ENCODE measurements around the gene GTF2H3. TPM values are rescaled to one million over a fixed set of nuclear protein-coding genes. Genes with fewer than 3 reads are reported as not detected.

The GTF2H3 gene
- total RNA-seq, 2 experiments from 2014 or later: 35.8 to 36.7 TPM

DNA sequence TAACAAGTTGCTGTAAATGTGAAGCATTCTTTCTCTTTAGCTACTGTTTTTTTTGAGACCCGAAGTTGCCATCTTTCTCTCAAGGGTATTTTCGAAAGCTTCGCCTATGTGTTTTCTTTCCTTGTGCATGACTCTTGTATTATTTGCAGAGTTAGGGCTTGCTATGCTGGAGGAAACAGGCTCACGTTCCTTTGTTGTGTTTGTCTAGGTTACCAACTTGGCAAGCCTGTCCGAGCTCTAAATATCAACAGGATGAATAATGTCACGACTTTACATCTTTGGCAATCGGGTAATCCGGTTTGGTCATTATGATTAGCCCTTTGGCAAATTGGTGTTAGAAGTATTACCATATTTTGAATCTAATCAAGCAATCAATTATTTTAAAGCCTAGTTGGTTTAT, 62.6 kb downstream of the GTF2H3 start:
- POLR2A ChIA-PET: interaction anchor here (0.6 kb wide), 1 partner anchor 1156 kb away, joined by 3 read pairs; no protein-coding TSS in a partner anchor
- Mint-ChIP-seq H3K36me3 (peaks cover 1% of the 10 kb centered on the region), H3K9me3 (no peaks in the 10 kb centered on the region), H3K4me3 (no peak overlapping the region), H3K27me3 (no peaks in the 10 kb centered on the region), H3K4me1 (no peaks in the 10 kb centered on the region), H3K27ac (no peak overlapping the region)
- ATAC-seq (ENCODE audit: low read depth): no peak
- no peak for DNase-seq

DNA sequence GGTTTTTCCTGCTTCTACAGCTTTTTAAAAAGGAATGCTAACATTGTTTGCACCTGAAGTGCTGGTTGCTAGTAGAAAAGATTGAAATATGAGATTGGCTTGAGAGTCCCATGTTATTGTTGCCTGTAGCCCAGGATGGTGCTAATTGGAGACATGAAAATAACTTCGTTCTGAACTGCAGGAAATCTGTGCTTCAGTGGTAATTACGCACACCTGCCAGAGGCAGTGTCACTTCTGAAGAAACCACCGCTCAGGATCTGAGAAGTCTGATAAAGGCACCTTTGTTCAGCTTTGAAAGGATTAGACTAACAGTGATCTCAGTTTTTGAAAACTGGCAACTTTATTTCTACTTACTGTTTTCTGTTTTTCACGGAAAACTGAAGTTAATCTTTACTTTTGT, 63.0 kb downstream of the GTF2H3 start:
- Mint-ChIP-seq H3K4me1 (no peaks in the 10 kb centered on the region), H3K27me3 (no peaks in the 10 kb centered on the region), H3K36me3 (peaks cover 1% of the 10 kb centered on the region), H3K27ac (no peak overlapping the region), H3K4me3 (no peak overlapping the region), H3K9me3 (no peaks in the 10 kb centered on the region)
- POLR2A ChIA-PET: interaction anchor here (0.6 kb wide), 1 partner anchor 1156 kb away, joined by 3 read pairs; no protein-coding TSS in a partner anchor
- DNase-seq (no peak), ATAC-seq (ENCODE audit: low read depth) (no peak)

DNA sequence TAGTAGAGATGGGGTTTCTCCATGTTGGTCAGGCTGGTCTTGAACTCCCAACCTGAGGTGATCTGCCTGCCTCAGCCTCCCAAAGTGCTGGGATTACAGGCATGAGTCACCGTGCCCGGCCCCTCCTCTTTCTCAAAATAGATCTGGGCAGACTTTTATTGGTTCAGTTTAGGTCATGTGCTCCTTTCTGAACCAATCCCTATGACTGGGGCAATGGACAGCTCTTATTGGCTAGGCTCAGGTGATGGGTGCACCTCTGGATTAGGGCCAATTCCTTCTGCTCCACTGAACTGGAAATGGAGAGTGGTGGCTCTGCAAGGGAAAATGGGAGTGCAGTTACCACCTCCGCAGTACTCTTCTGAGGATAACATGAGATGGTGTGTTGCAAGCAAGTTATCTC, 72.3 kb downstream of the GTF2H3 start:
- Mint-ChIP-seq H3K27ac (no peak overlapping the region), H3K4me3 (no peak overlapping the region), H3K36me3 (no peaks in the 10 kb centered on the region), H3K27me3 (no peaks in the 10 kb centered on the region), H3K9me3 (no peaks in the 10 kb centered on the region), H3K4me1 (peaks cover 2% of the 10 kb centered on the region)
- POLR2A ChIA-PET: no interaction called here
- ATAC-seq (ENCODE audit: low read depth) (no peak), DNase-seq (no peak)

- POLR2A ChIA-PET: no interaction called here
- Mint-ChIP-seq H3K9me3 (no peaks in the 10 kb centered on the region), H3K36me3 (no peaks in the 10 kb centered on the region), H3K27ac (no peak overlapping the region), H3K4me3 (no peak overlapping the region), H3K27me3 (no peaks in the 10 kb centered on the region), H3K4me1 (peaks cover 6% of the 10 kb centered on the region)
- ATAC-seq (ENCODE audit: low read depth) (no peak), DNase-seq (no peak)
Measured at GRCh38 chr12:123707466-123707865, 73.8 kb downstream of the GTF2H3 start.

Other genes starting within 250 kb of the GTF2H3 start
- 10 to 100 TPM; 64.5 to 69.4 TPM for gene KMT5A, start 249.7 kb upstream of the GTF2H3 start, total RNA-seq
- gene RILPL2, start 197.1 kb upstream of the GTF2H3 start, total RNA-seq: 1 to 10 TPM; 5.3 to 5.5 TPM
- gene SNRNP35, start 175.7 kb upstream of the GTF2H3 start, total RNA-seq: 10 to 100 TPM; 32.3 to 33.9 TPM
- gene RILPL1, start 100.1 kb upstream of the GTF2H3 start, total RNA-seq: 1 to 10 TPM; 2.2 to 2.9 TPM
- gene TMED2, start 49.3 kb upstream of the GTF2H3 start, total RNA-seq: 100 to 1,000 TPM; 109 to 127 TPM
- gene DDX55, start 31.7 kb upstream of the GTF2H3 start, total RNA-seq: 10 to 100 TPM; 34.5 to 39.3 TPM
- gene EIF2B1, start 143 bp upstream of the GTF2H3 start, total RNA-seq: 10 to 100 TPM; 56.8 to 62.8 TPM
- 1 to 10 TPM; 3.8 to 4.1 TPM for gene TCTN2, start 37.3 kb downstream of the GTF2H3 start, total RNA-seq
- gene ATP6V0A2, start 78.5 kb downstream of the GTF2H3 start, total RNA-seq: 10 to 100 TPM; 52.1 to 54.4 TPM
- under 1 TPM; 0.28 to 0.34 TPM for gene DNAH10, start 128.5 kb downstream of the GTF2H3 start, total RNA-seq